ENCODE data around the gene KMT2E. TPM values are rescaled to one million over a fixed set of nuclear protein-coding genes. Genes with fewer than 3 reads are reported as not detected.

KMT2E gene
- total and polyA plus RNA-seq, 2 donors (not counting 3 experiments of a cell fraction or from before 2014, with no cell fraction given): 19.0 to 74.8 TPM

DNA sequence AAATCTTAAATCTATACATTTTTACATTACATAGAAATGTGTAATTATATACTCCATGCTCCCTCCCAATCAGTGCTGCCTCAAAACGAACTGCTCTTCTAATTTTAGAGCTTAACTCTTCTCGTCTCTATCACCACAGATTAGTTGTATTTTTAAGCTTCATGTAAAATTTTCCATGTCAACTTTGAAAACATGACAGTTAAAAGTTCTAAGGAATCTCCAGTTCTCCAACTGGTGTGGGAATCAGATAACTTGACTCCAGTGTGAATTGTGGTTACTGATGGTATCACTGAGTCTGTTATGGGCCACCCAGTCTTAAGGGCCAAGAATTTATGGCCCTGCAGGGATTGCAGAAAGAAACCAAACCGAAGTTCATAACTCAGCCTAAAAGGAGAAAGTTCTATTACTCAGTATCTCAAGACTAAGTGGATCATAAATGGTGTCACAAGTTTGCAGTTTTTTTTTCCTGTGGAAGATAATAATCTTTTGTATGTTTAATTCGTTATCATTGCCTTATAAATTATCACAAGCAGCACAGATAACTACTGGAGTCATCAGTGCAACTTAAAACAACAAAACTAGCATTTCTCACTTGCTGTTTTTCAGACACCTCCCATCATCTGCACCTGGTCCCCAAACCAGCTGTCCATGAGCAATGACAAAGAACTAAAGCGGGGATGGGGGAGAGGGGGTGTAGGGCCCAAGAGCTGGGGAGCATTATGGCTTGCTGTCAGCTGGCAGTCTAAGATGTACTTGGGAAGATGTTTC, 31.5 kb upstream of the KMT2E start:
- FAIRE-seq (no peak), DNase-seq (ENCODE audit: low read depth, low spot score) (no peak)
- no TSS peak for BruUV-seq (replicated peaks)
- Histone ChIP-seq H3K79me2 (ENCODE audit: control insufficient read depth, insufficient read depth, low read length) (peaks cover 43% of the 10 kb centered on the region), H3K4me1 (ENCODE audit: control insufficient read depth, extremely low read depth, insufficient read depth, low read length) (peaks cover 56% of the 10 kb centered on the region), H3K9ac (replicated peaks; ENCODE audit: extremely low read depth, insufficient read depth, low read length) (peak overlapping the region; percentile 98), H3K36me3 (ENCODE audit: control insufficient read depth in 2 of 2, extremely low read depth in 1 of 2, insufficient read depth in 2 of 2, low read length in 2 of 2) (no peaks in the 10 kb centered on the region), H3K27ac (ENCODE audit: insufficient read depth, low read depth, low read length) (peak overlapping the region; percentile 98), H4K20me1 (replicated peaks; ENCODE audit: control insufficient read depth, extremely low read depth, insufficient read depth, low read length) (no peaks in the 10 kb centered on the region), H3K9me3 (replicated peaks; ENCODE audit: control insufficient read depth, insufficient read depth, low read length) (no peaks in the 10 kb centered on the region), H3K9me1 (replicated peaks; ENCODE audit: control insufficient read depth, extremely low read depth, insufficient read depth, low read length) (no peaks in the 10 kb centered on the region), H3K27me3 (ENCODE audit: control insufficient read depth in 2 of 2, insufficient read depth in 2 of 2, low read length in 2 of 2) (no peaks in the 10 kb centered on the region), H3K4me3 (replicated peaks in 1 of 3; ENCODE audit: insufficient read depth in 1 of 3, low read depth in 1 of 3, low read length in 3 of 3) (no peak overlapping the region), H2AFZ (ENCODE audit: low read depth, low read length) (no peak overlapping the region), H3K4me2 (ENCODE audit: insufficient read depth, low read length) (peak overlapping the region; percentile 69)
- intact Hi-C loops (cut with micrococcal nuclease) (loop anchor here (1.0 to 10.0 kb wide), 3 partner anchors 8 to 445 kb away; no protein-coding TSS in a partner anchor), dilution Hi-C loops (cut with MboI; ENCODE audit: extremely low pct_ligation_motif_present, low sequenced_read_pairs) (no loop called here)
- POLR2A ChIA-PET: interaction anchor here (2.1 to 3.6 kb wide), 3 partner anchors 9 to 31 kb away, joined by 10 to 35 read pairs (median 13); partner anchors contain the start of gene KMT2E
- TF ChIP-seq GATA2 (IDR thresholded peaks at IDR 0.05; ENCODE audit: insufficient read depth, insufficient read length, low read depth, low read length) (peak; percentile 38), JUN (IDR thresholded peaks at IDR 0.05; ENCODE audit: borderline replicate concordance, insufficient read depth, insufficient read length, low read depth) (no peak)
- CTCF ChIA-PET: interaction anchor here (0.9 to 8.3 kb wide), 24 partner anchors 7 to 447 kb away, joined by 3 to 113 read pairs (median 12); partner anchors contain the start of gene KMT2E

DNA sequence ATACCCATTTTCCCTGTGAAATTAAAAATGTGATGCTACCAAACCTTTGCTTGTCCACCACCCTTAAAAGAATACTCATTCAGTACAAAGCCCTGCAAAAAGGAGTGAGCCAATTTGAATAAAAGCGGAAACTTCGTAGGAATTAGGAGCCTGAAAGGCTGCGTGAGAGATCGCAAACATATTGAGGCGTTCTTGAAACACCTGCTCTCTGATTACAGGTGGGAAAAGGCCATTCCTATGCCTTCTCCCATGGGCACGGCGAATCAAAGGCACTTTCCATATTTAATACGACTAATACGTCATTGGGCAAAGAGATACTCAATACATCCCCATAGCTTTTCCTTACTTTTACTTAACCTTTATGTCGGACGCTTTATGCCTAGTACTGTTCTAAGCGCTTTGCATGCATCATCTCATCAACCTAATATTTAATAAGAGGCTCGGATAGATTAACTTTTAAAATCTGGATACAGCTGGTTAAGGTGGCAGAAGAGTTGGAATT, 30.9 kb upstream of the KMT2E start:
- Histone ChIP-seq H3K9me1 (replicated peaks; ENCODE audit: control insufficient read depth, extremely low read depth, insufficient read depth, low read length) (no peaks in the 10 kb centered on the region), H2AFZ (ENCODE audit: low read depth, low read length) (no peak overlapping the region), H3K9me3 (replicated peaks; ENCODE audit: control insufficient read depth, insufficient read depth, low read length) (no peaks in the 10 kb centered on the region), H3K9ac (replicated peaks; ENCODE audit: extremely low read depth, insufficient read depth, low read length) (peak overlapping the region; percentile 98), H3K27me3 (ENCODE audit: control insufficient read depth in 2 of 2, insufficient read depth in 2 of 2, low read length in 2 of 2) (no peaks in the 10 kb centered on the region), H3K27ac (ENCODE audit: insufficient read depth, low read depth, low read length) (peak overlapping the region; percentile 98), H3K4me1 (ENCODE audit: control insufficient read depth, extremely low read depth, insufficient read depth, low read length) (peaks cover 56% of the 10 kb centered on the region), H3K36me3 (ENCODE audit: control insufficient read depth in 2 of 2, extremely low read depth in 1 of 2, insufficient read depth in 2 of 2, low read length in 2 of 2) (no peaks in the 10 kb centered on the region), H3K79me2 (ENCODE audit: control insufficient read depth, insufficient read depth, low read length) (peaks cover 47% of the 10 kb centered on the region), H3K4me3 (replicated peaks in 1 of 3; ENCODE audit: insufficient read depth in 1 of 3, low read depth in 1 of 3, low read length in 3 of 3) (peak overlapping the region; percentile 34 to 71 (median 49)), H3K4me2 (ENCODE audit: insufficient read depth, low read length) (peak overlapping the region; percentile 69), H4K20me1 (replicated peaks; ENCODE audit: control insufficient read depth, extremely low read depth, insufficient read depth, low read length) (no peaks in the 10 kb centered on the region)
- dilution Hi-C loops (cut with MboI; ENCODE audit: extremely low pct_ligation_motif_present, low sequenced_read_pairs) (no loop called here), intact Hi-C loops (cut with micrococcal nuclease) (loop anchor here (1.0 to 10.0 kb wide), 3 partner anchors 9 to 444 kb away; no protein-coding TSS in a partner anchor)
- no peak for FAIRE-seq
- POLR2A ChIA-PET: interaction anchor here (0.8 to 3.6 kb wide), 7 partner anchors 9 to 61 kb away, joined by 4 to 35 read pairs (median 4); partner anchors contain the start of gene KMT2E
- TF ChIP-seq MYC (IDR thresholded peaks at IDR 0.05; ENCODE audit: low read depth, low read length): no peak
- no peak for TF ChIP-seq JUN (IDR thresholded peaks at IDR 0.05; ENCODE audit: borderline replicate concordance, insufficient read depth, insufficient read length, low read depth)
- TF ChIP-seq, protein P1, sequence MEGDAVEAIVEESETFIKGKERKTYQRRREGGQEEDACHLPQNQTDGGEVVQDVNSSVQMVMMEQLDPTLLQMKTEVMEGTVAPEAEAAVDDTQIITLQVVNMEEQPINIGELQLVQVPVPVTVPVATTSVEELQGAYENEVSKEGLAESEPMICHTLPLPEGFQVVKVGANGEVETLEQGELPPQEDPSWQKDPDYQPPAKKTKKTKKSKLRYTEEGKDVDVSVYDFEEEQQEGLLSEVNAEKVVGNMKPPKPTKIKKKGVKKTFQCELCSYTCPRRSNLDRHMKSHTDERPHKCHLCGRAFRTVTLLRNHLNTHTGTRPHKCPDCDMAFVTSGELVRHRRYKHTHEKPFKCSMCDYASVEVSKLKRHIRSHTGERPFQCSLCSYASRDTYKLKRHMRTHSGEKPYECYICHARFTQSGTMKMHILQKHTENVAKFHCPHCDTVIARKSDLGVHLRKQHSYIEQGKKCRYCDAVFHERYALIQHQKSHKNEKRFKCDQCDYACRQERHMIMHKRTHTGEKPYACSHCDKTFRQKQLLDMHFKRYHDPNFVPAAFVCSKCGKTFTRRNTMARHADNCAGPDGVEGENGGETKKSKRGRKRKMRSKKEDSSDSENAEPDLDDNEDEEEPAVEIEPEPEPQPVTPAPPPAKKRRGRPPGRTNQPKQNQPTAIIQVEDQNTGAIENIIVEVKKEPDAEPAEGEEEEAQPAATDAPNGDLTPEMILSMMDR (IDR thresholded peaks at IDR 0.05; ENCODE audit: extremely low read depth in 1 of 2, insufficient read depth in 1 of 2, low read depth in 1 of 2, low read length in 2 of 2): no peak
- TF ChIP-seq FOS (IDR thresholded peaks at IDR 0.05; ENCODE audit: borderline replicate concordance, insufficient read depth, low read length): no peak
- no peak for TF ChIP-seq EZH2 (IDR thresholded peaks at IDR 0.05; ENCODE audit: borderline replicate concordance, low read depth, low read length, severe bottlenecking)
- no peak for TF ChIP-seq MAX (IDR thresholded peaks at IDR 0.05; ENCODE audit: insufficient read depth, insufficient read length)
- no peak for TF ChIP-seq GATA2 (IDR thresholded peaks at IDR 0.05; ENCODE audit: insufficient read depth, insufficient read length, low read depth, low read length)
- no peak for TF ChIP-seq POLR2AphosphoS5 (IDR thresholded peaks at IDR 0.05; ENCODE audit: insufficient read depth, low read depth, low read length)
- TF ChIP-seq POLR2A (IDR thresholded peaks at IDR 0.05; ENCODE audit: low read depth, low read length): no peak
- DNase-seq (ENCODE audit: low read depth, low spot score): no peak
- BruUV-seq (replicated peaks): TSS peak; percentile 82
- CTCF ChIA-PET: interaction anchor here (1.0 to 8.3 kb wide), 10 partner anchors 14 to 548 kb away, joined by 3 to 113 read pairs (median 12); partner anchors contain the start of gene KMT2E

Measured in endothelial cell of umbilical vein (primary cell).